WTC11 (cell line): ENCODE results near the gene CCDC69. TPM values are rescaled to one million over a fixed set of nuclear protein-coding genes. Genes with fewer than 3 reads are reported as not detected.

Source experiments
- ATAC-seq: fragments of 200-7000 bp; cut with Tn5 transposase; 2 replicates; pipeline ENCODE4 v1.10.0; 2021; ENCODE audit warnings: mild to moderate bottlenecking, moderate library complexity
- CTCF ChIA-PET: fragments of 300-600 bp; sonication (Branson Sonifier 250); formaldehyde crosslinking; loops from one replicate; lab custom pipeline; 2021; ENCODE audit warnings: antibody characterized with exemption; lab: Charles Lee
- POLR2A ChIA-PET: fragments of 350-600 bp; sonication (Branson Sonifier 250); formaldehyde crosslinking; loops from one replicate; lab custom pipeline; 2021; ENCODE audit warnings: antibody characterized with exemption; lab: Charles Lee
- DNase-seq: peaks from one replicate; pipeline ENCODE4 v3.0.0; 2021; ENCODE audit warnings: low spot score
- H3K27ac Mint-ChIP-seq: 2 replicates; pipeline ENCODE4 v1.8.0; 2021; ENCODE audit warnings: mixed read lengths
- H3K27me3 Mint-ChIP-seq: 2 replicates; pipeline ENCODE4 v1.8.0; 2021; ENCODE audit warnings: low read depth, mild to moderate bottlenecking, moderate library complexity, mixed read lengths
- H3K36me3 Mint-ChIP-seq: 2 replicates; pipeline ENCODE4 v1.8.0; 2021; ENCODE audit warnings: mixed read lengths
- H3K4me1 Mint-ChIP-seq: 2 replicates; pipeline ENCODE4 v1.8.0; 2022; ENCODE audit warnings: mixed read lengths
- H3K4me3 Mint-ChIP-seq: 2 replicates; pipeline ENCODE4 v1.8.0; 2021; ENCODE audit warnings: mild to moderate bottlenecking, moderate library complexity, mixed read lengths
- H3K9me3 Mint-ChIP-seq: 2 replicates; pipeline ENCODE4 v1.8.0; 2021; ENCODE audit warnings: mixed read lengths
- CDX4 ChIP-seq: fragments of 250-450 bp; sonication (Bioruptor Pico); IDR thresholded peaks from 2 replicates; pipeline ENCODE4 v1.9.0; 2021; ENCODE audit warnings: moderate library complexity, mild to moderate bottlenecking, inconsistent platforms, borderline replicate concordance
- CREM ChIP-seq: sonication (generic); formaldehyde crosslinking; IDR thresholded peaks from 2 replicates; pipeline ENCODE4 v1.8.1; 2022; ENCODE audit warnings: mild to moderate bottlenecking, missing genetic modification reagents, moderate library complexity
- ELF4 ChIP-seq: sonication (generic); formaldehyde crosslinking; IDR thresholded peaks from 2 replicates; pipeline ENCODE4 v1.8.1; 2022; ENCODE audit warnings: low read depth, mild to moderate bottlenecking, moderate library complexity, missing genetic modification reagents
- FOXP4 ChIP-seq: sonication (generic); formaldehyde crosslinking; IDR thresholded peaks from 2 replicates; pipeline ENCODE4 v1.8.0; 2022; ENCODE audit warnings: mild to moderate bottlenecking, missing genetic modification reagents
- NFATC4 ChIP-seq: fragments of 250-450 bp; sonication (Bioruptor Pico); IDR thresholded peaks from 2 replicates; pipeline ENCODE4 v1.9.0; 2021; ENCODE audit warnings: mild to moderate bottlenecking
- SMAD3 ChIP-seq: sonication (generic); formaldehyde crosslinking; IDR thresholded peaks from 2 replicates; pipeline ENCODE4 v1.8.0; 2022; ENCODE audit warnings: missing genetic modification reagents, mild to moderate bottlenecking, borderline replicate concordance
- ZNF396 ChIP-seq: fragments of 250-450 bp; sonication (Bioruptor Pico); IDR thresholded peaks from 2 replicates; pipeline ENCODE4 v1.8.0; 2021; ENCODE audit warnings: mild to moderate bottlenecking, moderate library complexity, borderline replicate concordance
- ZNF416 ChIP-seq: fragments of 250-450 bp; sonication (Bioruptor Pico); IDR thresholded peaks from 2 replicates; pipeline ENCODE4 v1.9.0; 2021; ENCODE audit warnings: mild to moderate bottlenecking, inconsistent platforms
- total RNA-seq: library from RNA; stranded (reverse); gene quantifications from 3 replicates; pipeline ENCODE4 v1.2.3, GENCODE V29; 2021
- TF ChIP-seq, protein P1 (sequence below): fragments of 200-600 bp; IDR thresholded peaks from 2 replicates; pipeline ENCODE4 v1.8.0; 2022; ENCODE audit warnings: antibody characterized with exemption
- TF ChIP-seq, protein P2 (sequence below): sonication (generic); formaldehyde crosslinking; IDR thresholded peaks from 2 replicates; pipeline ENCODE4 v1.8.1; 2022; ENCODE audit warnings: low read depth, mild to moderate bottlenecking, moderate library complexity, missing genetic modification reagents, borderline replicate concordance
- TF ChIP-seq, protein P3 (sequence below): fragments of 250-450 bp; sonication (Bioruptor Pico); IDR thresholded peaks from 2 replicates; pipeline ENCODE4 v1.9.0; 2021; ENCODE audit warnings: mild to moderate bottlenecking
- TF ChIP-seq, protein P4 (sequence below): fragments of 250-450 bp; sonication (Bioruptor Pico); IDR thresholded peaks from 2 replicates; pipeline ENCODE4 v1.9.0; 2021; ENCODE audit warnings: mild to moderate bottlenecking
- TF ChIP-seq, protein P5 (sequence below): sonication (generic); formaldehyde crosslinking; IDR thresholded peaks from 2 replicates; pipeline ENCODE4 v1.8.1; 2022; ENCODE audit warnings: missing genetic modification reagents, borderline replicate concordance
- TF ChIP-seq, protein P6 (sequence below): sonication (generic); formaldehyde crosslinking; IDR thresholded peaks from 2 replicates; pipeline ENCODE4 v1.8.0; 2022; ENCODE audit warnings: mild to moderate bottlenecking, missing genetic modification reagents

The CCDC69 gene
- total RNA-seq, 1 experiment from 2014 or later = 12.4 TPM

GRCh38 chr5:151222790-151223446 is 974 bp downstream of the CCDC69 start (continued):
- TF ChIP-seq, protein P1, sequence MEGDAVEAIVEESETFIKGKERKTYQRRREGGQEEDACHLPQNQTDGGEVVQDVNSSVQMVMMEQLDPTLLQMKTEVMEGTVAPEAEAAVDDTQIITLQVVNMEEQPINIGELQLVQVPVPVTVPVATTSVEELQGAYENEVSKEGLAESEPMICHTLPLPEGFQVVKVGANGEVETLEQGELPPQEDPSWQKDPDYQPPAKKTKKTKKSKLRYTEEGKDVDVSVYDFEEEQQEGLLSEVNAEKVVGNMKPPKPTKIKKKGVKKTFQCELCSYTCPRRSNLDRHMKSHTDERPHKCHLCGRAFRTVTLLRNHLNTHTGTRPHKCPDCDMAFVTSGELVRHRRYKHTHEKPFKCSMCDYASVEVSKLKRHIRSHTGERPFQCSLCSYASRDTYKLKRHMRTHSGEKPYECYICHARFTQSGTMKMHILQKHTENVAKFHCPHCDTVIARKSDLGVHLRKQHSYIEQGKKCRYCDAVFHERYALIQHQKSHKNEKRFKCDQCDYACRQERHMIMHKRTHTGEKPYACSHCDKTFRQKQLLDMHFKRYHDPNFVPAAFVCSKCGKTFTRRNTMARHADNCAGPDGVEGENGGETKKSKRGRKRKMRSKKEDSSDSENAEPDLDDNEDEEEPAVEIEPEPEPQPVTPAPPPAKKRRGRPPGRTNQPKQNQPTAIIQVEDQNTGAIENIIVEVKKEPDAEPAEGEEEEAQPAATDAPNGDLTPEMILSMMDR = no peak
- TF ChIP-seq, protein P2, sequence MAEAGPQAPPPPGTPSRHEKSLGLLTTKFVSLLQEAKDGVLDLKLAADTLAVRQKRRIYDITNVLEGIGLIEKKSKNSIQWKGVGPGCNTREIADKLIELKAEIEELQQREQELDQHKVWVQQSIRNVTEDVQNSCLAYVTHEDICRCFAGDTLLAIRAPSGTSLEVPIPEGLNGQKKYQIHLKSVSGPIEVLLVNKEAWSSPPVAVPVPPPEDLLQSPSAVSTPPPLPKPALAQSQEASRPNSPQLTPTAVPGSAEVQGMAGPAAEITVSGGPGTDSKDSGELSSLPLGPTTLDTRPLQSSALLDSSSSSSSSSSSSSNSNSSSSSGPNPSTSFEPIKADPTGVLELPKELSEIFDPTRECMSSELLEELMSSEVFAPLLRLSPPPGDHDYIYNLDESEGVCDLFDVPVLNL (CRISPR knock-in tag) = no peak

DNA sequence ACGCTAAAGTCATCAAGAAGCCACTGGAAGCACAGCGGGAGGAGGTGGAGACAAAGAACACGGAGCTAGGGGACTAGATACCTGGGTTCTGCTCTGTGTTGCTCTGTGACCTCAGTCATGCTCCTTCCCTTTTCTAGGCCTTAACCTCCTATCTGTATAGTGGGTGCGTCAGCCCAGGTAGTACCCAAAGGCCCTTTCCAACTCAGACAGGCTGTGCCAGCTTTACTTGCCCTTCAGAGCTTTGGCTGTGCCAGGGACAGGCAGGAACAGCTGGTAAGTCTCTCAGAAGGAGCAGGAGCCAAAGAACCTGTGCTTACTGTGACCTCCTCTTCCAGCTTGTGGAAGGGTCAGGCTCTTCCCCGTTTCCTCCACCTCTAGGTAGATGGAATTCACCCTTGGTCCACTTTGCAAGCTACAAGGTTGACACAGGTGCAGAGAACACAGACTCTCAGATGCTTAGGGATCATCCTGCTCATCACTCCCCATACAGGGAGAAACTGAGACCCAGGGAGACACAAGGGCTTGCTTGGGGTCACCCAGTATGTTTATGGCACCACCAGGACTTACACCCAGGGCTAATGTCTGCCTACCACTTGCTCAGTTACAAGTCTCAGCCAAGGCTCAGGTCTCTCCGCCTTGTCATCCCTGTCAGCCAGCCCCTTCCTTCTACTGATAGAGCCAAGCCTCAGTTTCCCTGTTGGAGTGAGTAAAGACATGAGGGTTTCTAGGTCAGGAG is 1.7 kb downstream of the CCDC69 start:
- Mint-ChIP-seq H3K27me3 (no peaks in the 10 kb centered on the region; the same call in 1 of the 2 replicates), H3K4me1 (peaks cover 25% of the 10 kb centered on the region), H3K36me3 (no peaks in the 10 kb centered on the region), H3K9me3 (no peaks in the 10 kb centered on the region), H3K27ac (no peak overlapping the region), H3K4me3 (peak overlapping the region; percentile 78)
- POLR2A ChIA-PET = interaction anchor here (0.7 to 2.1 kb wide), 4 partner anchors 17 to 317 kb away, joined by 3 to 22 read pairs (median 4); partner anchors contain the start of genes ANXA6, GM2A and ZNF300
- ATAC-seq (no peak), DNase-seq (no peak)
- TF ChIP-seq SMAD3 (CRISPR knock-in tag) (no peak), NFATC4 (CRISPR knock-in tag) (no peak), FOXP4 (CRISPR knock-in tag) (no peak), ZNF396 (CRISPR knock-in tag) (no peak), CREM (CRISPR knock-in tag) (no peak), CDX4 (CRISPR knock-in tag) (no peak), ZNF416 (CRISPR knock-in tag) (no peak), ELF4 (no peak)
- TF ChIP-seq, protein P3, sequence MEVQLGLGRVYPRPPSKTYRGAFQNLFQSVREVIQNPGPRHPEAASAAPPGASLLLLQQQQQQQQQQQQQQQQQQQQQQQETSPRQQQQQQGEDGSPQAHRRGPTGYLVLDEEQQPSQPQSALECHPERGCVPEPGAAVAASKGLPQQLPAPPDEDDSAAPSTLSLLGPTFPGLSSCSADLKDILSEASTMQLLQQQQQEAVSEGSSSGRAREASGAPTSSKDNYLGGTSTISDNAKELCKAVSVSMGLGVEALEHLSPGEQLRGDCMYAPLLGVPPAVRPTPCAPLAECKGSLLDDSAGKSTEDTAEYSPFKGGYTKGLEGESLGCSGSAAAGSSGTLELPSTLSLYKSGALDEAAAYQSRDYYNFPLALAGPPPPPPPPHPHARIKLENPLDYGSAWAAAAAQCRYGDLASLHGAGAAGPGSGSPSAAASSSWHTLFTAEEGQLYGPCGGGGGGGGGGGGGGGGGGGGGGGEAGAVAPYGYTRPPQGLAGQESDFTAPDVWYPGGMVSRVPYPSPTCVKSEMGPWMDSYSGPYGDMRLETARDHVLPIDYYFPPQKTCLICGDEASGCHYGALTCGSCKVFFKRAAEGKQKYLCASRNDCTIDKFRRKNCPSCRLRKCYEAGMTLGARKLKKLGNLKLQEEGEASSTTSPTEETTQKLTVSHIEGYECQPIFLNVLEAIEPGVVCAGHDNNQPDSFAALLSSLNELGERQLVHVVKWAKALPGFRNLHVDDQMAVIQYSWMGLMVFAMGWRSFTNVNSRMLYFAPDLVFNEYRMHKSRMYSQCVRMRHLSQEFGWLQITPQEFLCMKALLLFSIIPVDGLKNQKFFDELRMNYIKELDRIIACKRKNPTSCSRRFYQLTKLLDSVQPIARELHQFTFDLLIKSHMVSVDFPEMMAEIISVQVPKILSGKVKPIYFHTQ = no peak
- TF ChIP-seq, protein P4, sequence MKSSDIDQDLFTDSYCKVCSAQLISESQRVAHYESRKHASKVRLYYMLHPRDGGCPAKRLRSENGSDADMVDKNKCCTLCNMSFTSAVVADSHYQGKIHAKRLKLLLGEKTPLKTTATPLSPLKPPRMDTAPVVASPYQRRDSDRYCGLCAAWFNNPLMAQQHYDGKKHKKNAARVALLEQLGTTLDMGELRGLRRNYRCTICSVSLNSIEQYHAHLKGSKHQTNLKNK (CRISPR knock-in tag) = no peak
- TF ChIP-seq, protein P5, sequence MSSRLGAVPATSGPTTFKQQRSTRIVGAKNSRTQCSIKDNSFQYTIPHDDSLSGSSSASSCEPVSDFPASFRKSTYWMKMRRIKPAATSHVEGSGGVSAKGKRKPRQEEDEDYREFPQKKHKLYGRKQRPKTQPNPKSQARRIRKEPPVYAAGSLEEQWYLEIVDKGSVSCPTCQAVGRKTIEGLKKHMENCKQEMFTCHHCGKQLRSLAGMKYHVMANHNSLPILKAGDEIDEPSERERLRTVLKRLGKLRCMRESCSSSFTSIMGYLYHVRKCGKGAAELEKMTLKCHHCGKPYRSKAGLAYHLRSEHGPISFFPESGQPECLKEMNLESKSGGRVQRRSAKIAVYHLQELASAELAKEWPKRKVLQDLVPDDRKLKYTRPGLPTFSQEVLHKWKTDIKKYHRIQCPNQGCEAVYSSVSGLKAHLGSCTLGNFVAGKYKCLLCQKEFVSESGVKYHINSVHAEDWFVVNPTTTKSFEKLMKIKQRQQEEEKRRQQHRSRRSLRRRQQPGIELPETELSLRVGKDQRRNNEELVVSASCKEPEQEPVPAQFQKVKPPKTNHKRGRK = no peak
- TF ChIP-seq, protein P6, sequence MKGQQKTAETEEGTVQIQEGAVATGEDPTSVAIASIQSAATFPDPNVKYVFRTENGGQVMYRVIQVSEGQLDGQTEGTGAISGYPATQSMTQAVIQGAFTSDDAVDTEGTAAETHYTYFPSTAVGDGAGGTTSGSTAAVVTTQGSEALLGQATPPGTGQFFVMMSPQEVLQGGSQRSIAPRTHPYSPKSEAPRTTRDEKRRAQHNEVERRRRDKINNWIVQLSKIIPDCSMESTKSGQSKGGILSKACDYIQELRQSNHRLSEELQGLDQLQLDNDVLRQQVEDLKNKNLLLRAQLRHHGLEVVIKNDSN (CRISPR knock-in tag) = no peak
- CTCF ChIA-PET = interaction anchor here (0.6 to 3.2 kb wide), 10 partner anchors 16 to 226 kb away, joined by 3 to 41 read pairs (median 6); partner anchors contain the start of genes GM2A and SLC36A1
